OCI-LY3 (cell line): ENCODE data around the gene MYBPC3.

Source experiments
- H2AFZ ChIP-seq: fragments of 200-600, 300-600 bp; shearing (Covaris generic); 2 replicates; pipeline ENCODE4 v1.6.0; 2014; ENCODE audit warnings: antibody characterized with exemption, low read depth, low read length
- H3K27ac ChIP-seq: fragments of 200-600, 300-600 bp; sonication (generic); 2 replicates; pipeline ENCODE4 v1.5.1; 2014; ENCODE audit warnings: mild to moderate bottlenecking, low read length, moderate library complexity, mixed read lengths
- H3K27me3 ChIP-seq: fragments of 200-600, 300-600 bp; sonication (generic); 2 replicates; pipeline ENCODE4 v1.6.1; 2014; ENCODE audit warnings: low read depth, low read length, mixed read lengths
- H3K36me3 ChIP-seq: fragments of 200-600, 300-600 bp; sonication (generic); replicated peaks from 2 replicates; pipeline ENCODE3; 2014; ENCODE audit warnings: low read depth, low read length, mixed read lengths
- H3K4me1 ChIP-seq: fragments of 300-600, 200-600 bp; sonication (generic); 2 replicates; pipeline ENCODE4 v1.6.1; 2014; ENCODE audit warnings: low read length, mixed read lengths
- H3K4me2 ChIP-seq: fragments of 200-600, 300-600 bp; sonication (generic); 2 replicates; pipeline ENCODE4 v1.6.1; 2014; ENCODE audit warnings: low read length, mixed read lengths
- H3K4me3 ChIP-seq: fragments of 300-600, 200-600 bp; sonication (generic); 2 replicates; pipeline ENCODE4 v1.5.1; 2014; ENCODE audit warnings: antibody characterized with exemption, mild to moderate bottlenecking, low read length, moderate library complexity
- H3K79me2 ChIP-seq: fragments of 300-600, 200-600 bp; shearing (Covaris generic); 2 replicates; pipeline ENCODE4 v1.6.1; 2014; ENCODE audit warnings: mild to moderate bottlenecking, low read length, mixed read lengths
- H3K9ac ChIP-seq: fragments of 300-600, 200-600 bp; shearing (Covaris generic); 2 replicates; pipeline ENCODE4 v1.6.0; 2014; ENCODE audit warnings: mild to moderate bottlenecking, low read length, moderate library complexity
- H3K9me3 ChIP-seq: fragments of 200-600, 300-600 bp; shearing (Covaris generic); 2 replicates; pipeline ENCODE4 v1.6.1; 2014; ENCODE audit warnings: low read length, mixed read lengths; ENCODE audit not compliant: insufficient read depth
- H4K20me1 ChIP-seq: fragments of 200-600, 300-600 bp; sonication (generic); 2 replicates; pipeline ENCODE4 v1.6.1; 2016; ENCODE audit warnings: low read length, mixed read lengths; ENCODE audit not compliant: insufficient read depth
- EZH2phosphoT487 ChIP-seq: fragments of 200-600 bp; shearing (Covaris generic); IDR thresholded peaks from 2 replicates; pipeline ENCODE4 v1.6.1; 2018; ENCODE audit warnings: antibody characterized with exemption, mixed run types, low read depth
- TF ChIP-seq, protein P1 (sequence below): fragments of 200-600, 300-600 bp; sonication (generic); IDR thresholded peaks from 2 replicates; pipeline ENCODE4 v1.5.1; 2014; ENCODE audit warnings: antibody characterized with exemption, low read length, low read depth

The MYBPC3 gene

DNA sequence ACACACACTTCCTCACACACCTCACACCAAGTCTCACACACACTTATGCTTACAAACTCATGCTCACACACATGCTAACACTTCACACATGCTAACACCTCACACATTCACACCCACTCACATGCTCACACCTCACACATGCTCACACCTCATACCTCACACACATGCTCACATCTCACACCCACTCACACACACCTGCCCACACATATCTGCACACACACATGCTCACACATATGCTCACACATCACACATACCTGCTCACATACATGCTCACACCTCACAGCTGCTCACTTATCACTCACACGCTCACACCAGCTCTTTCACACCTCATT is 4.5 kb upstream of the MYBPC3 start:
- no peak overlapping the region for H3K4me3 ChIP-seq
- no peak overlapping the region for H3K4me2 ChIP-seq
- no peaks in the 10 kb centered on the region for H3K27me3 ChIP-seq
- 0 out of 2 replicates have a peak, but pooled peaks cover 4% of the 10 kb centered on the region for H4K20me1 ChIP-seq
- H3K36me3 ChIP-seq, result peaks cover 11% of the 10 kb centered on the region
- TF ChIP-seq, protein P1, sequence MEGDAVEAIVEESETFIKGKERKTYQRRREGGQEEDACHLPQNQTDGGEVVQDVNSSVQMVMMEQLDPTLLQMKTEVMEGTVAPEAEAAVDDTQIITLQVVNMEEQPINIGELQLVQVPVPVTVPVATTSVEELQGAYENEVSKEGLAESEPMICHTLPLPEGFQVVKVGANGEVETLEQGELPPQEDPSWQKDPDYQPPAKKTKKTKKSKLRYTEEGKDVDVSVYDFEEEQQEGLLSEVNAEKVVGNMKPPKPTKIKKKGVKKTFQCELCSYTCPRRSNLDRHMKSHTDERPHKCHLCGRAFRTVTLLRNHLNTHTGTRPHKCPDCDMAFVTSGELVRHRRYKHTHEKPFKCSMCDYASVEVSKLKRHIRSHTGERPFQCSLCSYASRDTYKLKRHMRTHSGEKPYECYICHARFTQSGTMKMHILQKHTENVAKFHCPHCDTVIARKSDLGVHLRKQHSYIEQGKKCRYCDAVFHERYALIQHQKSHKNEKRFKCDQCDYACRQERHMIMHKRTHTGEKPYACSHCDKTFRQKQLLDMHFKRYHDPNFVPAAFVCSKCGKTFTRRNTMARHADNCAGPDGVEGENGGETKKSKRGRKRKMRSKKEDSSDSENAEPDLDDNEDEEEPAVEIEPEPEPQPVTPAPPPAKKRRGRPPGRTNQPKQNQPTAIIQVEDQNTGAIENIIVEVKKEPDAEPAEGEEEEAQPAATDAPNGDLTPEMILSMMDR, result no peak
- TF ChIP-seq EZH2phosphoT487, result no peak
- H2AFZ ChIP-seq, result no peak overlapping the region
- H3K9ac ChIP-seq, result no peak overlapping the region
- H3K79me2 ChIP-seq, result no peaks in the 10 kb centered on the region
- no peak overlapping the region for H3K27ac ChIP-seq
- no peaks in the 10 kb centered on the region for H3K4me1 ChIP-seq
- H3K9me3 ChIP-seq, result no peaks in the 10 kb centered on the region

DNA sequence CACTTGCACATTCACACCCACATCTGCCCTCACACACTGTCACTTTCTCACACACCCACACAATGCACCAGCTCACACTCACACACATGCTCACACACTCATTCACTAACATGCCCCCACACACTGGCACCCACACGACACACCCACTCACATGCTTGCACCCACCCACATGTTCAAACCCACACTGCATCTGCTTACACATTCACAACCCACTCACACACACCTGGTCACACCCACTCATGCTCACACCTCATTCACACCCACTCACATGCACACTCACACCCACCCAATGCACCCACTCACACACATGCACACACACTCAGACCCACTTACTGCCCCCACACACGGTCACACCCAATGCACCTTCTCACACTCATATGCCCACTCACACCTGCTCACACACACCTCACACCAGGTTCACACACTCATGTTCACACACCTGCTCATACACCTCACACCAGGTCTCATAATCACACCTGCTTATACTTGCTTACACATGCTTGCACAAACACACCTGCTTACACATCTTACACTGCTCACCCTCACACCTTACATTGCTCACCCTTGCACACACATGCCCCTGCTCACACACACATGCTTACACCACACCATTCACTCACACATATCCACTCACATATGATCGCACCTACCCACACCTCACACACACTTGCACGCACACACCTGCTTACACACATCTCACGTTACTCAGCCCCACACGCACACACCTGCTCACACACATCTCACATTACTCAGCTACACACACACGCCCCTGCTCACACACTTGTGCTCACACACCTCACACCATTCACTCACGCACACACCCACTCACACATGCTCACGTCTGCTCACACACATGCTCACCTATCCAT is 3.9 kb upstream of the MYBPC3 start:
- Histone ChIP-seq H3K27me3 (no peaks in the 10 kb centered on the region), H3K36me3 (peaks cover 11% of the 10 kb centered on the region), H3K79me2 (no peaks in the 10 kb centered on the region), H2AFZ (no peak overlapping the region), H3K9ac (no peak overlapping the region), H3K4me2 (no peak overlapping the region), H3K9me3 (no peaks in the 10 kb centered on the region), H3K27ac (no peak overlapping the region), H4K20me1 (no peaks in the 10 kb centered on the region), H3K4me1 (no peaks in the 10 kb centered on the region), H3K4me3 (no peak overlapping the region)
- TF ChIP-seq, protein P1, result no peak
- TF ChIP-seq EZH2phosphoT487, result no peak

DNA sequence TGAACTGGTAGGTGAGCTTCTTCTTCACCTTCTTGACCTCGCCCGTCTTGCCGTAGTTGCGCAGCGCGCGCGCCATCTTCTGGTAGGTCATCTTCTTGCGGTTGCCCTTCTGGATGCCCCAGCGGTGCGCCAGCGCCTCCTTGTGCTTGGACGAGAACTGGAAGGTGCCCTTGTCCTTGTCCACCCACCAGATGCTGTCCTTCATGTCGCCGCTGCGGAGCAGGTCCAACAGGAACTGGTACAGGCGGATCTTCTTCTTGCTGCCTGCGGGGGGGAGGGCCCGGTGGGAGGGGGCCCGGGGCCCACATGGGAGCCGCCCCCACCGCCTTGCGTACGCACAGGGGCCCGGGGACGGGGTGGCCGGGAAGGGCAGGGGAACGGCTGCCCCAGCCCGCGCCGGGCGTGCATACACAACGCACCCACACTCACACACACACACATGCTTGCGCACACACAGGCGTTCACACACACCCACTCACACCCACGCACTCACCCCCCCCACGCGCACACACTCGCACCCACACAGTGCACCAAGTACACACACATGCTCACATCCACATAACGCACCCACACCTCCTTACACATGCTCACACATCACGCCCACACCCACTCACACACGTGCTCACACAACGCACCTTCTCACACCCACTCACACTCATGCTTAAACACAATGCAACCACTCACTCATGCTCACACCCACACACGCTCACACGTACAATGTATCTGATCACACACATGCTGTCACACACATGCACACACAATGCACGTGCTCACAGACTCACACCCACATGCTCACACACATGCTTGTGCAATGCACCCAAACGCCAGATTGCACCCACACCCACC is 3.0 kb upstream of the MYBPC3 start:
- H3K27ac ChIP-seq, result no peak overlapping the region
- H3K27me3 ChIP-seq, result no peaks in the 10 kb centered on the region
- no peaks in the 10 kb centered on the region for H3K4me1 ChIP-seq
- no peak overlapping the region for H3K4me3 ChIP-seq
- H2AFZ ChIP-seq, result no peak overlapping the region
- H3K4me2 ChIP-seq, result no peak overlapping the region
- TF ChIP-seq EZH2phosphoT487, result no peak
- TF ChIP-seq, protein P1, result peak; percentile 35
- H3K9me3 ChIP-seq, result no peaks in the 10 kb centered on the region
- no peaks in the 10 kb centered on the region for H4K20me1 ChIP-seq
- peaks cover 11% of the 10 kb centered on the region for H3K36me3 ChIP-seq
- H3K79me2 ChIP-seq, result no peaks in the 10 kb centered on the region
- no peak overlapping the region for H3K9ac ChIP-seq

DNA sequence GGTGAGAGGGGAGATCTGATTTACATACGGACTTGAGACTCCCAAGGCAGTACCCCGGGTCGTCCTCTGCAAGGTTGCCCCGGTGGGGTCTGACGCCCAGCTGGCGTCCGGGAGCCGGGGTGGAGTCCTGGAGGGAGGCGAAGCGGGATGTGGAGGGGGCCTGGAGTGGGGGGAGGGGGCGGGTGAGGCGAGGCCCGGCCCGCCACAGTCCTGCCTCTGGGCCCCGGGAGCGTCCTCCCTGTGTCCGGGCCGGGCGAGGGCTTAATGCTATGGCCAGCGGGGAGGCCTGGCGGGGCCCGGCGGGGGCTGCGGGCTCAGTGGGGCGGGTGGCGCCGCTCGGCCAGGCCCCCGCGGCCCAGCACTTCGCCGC is 2.4 kb upstream of the MYBPC3 start:
- H3K79me2 ChIP-seq, result no peaks in the 10 kb centered on the region
- no peaks in the 10 kb centered on the region for H3K4me1 ChIP-seq
- no peak overlapping the region for H3K4me2 ChIP-seq
- no peak overlapping the region for H3K27ac ChIP-seq
- no peak overlapping the region for H2AFZ ChIP-seq
- no peaks in the 10 kb centered on the region for H3K27me3 ChIP-seq
- no peaks in the 10 kb centered on the region for H4K20me1 ChIP-seq
- no peak for TF ChIP-seq EZH2phosphoT487
- TF ChIP-seq, protein P1, result no peak
- no peak overlapping the region for H3K4me3 ChIP-seq
- peaks cover 11% of the 10 kb centered on the region for H3K36me3 ChIP-seq
- H3K9ac ChIP-seq, result no peak overlapping the region
- no peaks in the 10 kb centered on the region for H3K9me3 ChIP-seq
